Tibial nerve (tissue), 4 donors: ENCODE results near the gene OVCH1. TPM values are rescaled to one million over a fixed set of nuclear protein-coding genes. Genes with fewer than 3 reads are reported as not detected.

Source experiments
- DNase-seq, 2 donors: peaks; one replicate each; pipeline ENCODE4 v3.0.0-alpha.2; 2019; ENCODE audit warnings: low spot score in 2 of 2
- H3K27ac ChIP-seq, 4 donors: fragments of 200-600 bp; sonication (generic) in 3 of 4; one replicate each; pipeline ENCODE4 v1.5.1; 2017 to 2019; ENCODE audit warnings: mild to moderate bottlenecking in 1 of 4
- H3K27me3 ChIP-seq, 2 donors: fragments of 200-600 bp; sonication (generic) in 1 of 2; one replicate each; pipeline versions ENCODE4 v1.5.1 to v1.6.0; 2017 to 2019
- H3K36me3 ChIP-seq, 3 donors: fragments of 200-600 bp; sonication (generic); one replicate each; pipeline ENCODE4 v1.5.1; 2018 to 2019
- H3K4me1 ChIP-seq, 4 donors: fragments of 200-600 bp; sonication (generic) in 3 of 4; one replicate each; pipeline ENCODE4 v1.5.1; 2017 to 2019
- H3K4me3 ChIP-seq, 4 donors: fragments of 200-600 bp; sonication (generic) in 3 of 4; one replicate each; pipeline ENCODE4 v1.5.1; 2017 to 2019; ENCODE audit warnings: mild to moderate bottlenecking in 1 of 4, moderate library complexity in 1 of 4
- H3K9me3 ChIP-seq, 4 donors: fragments of 200-600 bp; sonication (generic) in 3 of 4; one replicate each; pipeline ENCODE4 v1.5.1; 2017 to 2019
- EP300 ChIP-seq, 2 donors: sonication (generic); formaldehyde crosslinking; IDR thresholded peaks; one replicate each; pipeline ENCODE4 v1.6.1; 2017; ENCODE audit warnings: antibody characterized with exemption in 2 of 2, mild to moderate bottlenecking in 1 of 2
- POLR2A ChIP-seq, 2 donors: fragments of 450-650 bp; IDR thresholded peaks; one replicate each; pipeline ENCODE4 v1.6.1; 2017; ENCODE audit warnings: antibody characterized with exemption in 2 of 2, mild to moderate bottlenecking in 2 of 2, moderate library complexity in 2 of 2
- WGBS, 2 donors: methylation state at CpG; one replicate each; pipeline ENCODE4 v1.1.5; 2018; 5-methylcytosine and 5-hydroxymethylcytosine counted together
- total RNA-seq, 4 donors: library from RNA; depleted of rRNA; stranded (reverse); fragments of >200 nt; gene quantifications; one replicate each; pipeline ENCODE4 v1.1.0, GENCODE V29; 2016
- TF ChIP-seq, protein P1 (sequence below), 5 experiments: fragments of 200-600 bp in 3 of 5; fragments of 450-650 bp in 2 of 5; sonication (generic) in 3 of 5; IDR thresholded peaks; one replicate each; pipeline ENCODE4 v1.5.1; 2016 to 2019; ENCODE audit warnings: antibody characterized with exemption in 5 of 5, mild to moderate bottlenecking in 3 of 5, moderate library complexity in 2 of 5

Gene OVCH1
- total RNA-seq, 4 donors from 2014 or later: 0.20 to 0.21 TPM; not detected in 2

GRCh38 chr12:29426498-29426897, 71.0 kb downstream of the OVCH1 start:
- WGBS, 2 donors: 95 to 97% methylated on average over 2 of the region's 2 CpGs
- H3K27me3 ChIP-seq: no peaks in the 10 kb centered on the region
- no peak overlapping the region for H3K27ac ChIP-seq
- DNase-seq: no peak
- no peaks in the 10 kb centered on the region for H3K9me3 ChIP-seq
- H3K4me3 ChIP-seq: no peak overlapping the region
- TF ChIP-seq POLR2A (IDR thresholded peaks at IDR 0.05): no peak
- no peak for TF ChIP-seq EP300 (IDR thresholded peaks at IDR 0.05)
- TF ChIP-seq, protein P1, sequence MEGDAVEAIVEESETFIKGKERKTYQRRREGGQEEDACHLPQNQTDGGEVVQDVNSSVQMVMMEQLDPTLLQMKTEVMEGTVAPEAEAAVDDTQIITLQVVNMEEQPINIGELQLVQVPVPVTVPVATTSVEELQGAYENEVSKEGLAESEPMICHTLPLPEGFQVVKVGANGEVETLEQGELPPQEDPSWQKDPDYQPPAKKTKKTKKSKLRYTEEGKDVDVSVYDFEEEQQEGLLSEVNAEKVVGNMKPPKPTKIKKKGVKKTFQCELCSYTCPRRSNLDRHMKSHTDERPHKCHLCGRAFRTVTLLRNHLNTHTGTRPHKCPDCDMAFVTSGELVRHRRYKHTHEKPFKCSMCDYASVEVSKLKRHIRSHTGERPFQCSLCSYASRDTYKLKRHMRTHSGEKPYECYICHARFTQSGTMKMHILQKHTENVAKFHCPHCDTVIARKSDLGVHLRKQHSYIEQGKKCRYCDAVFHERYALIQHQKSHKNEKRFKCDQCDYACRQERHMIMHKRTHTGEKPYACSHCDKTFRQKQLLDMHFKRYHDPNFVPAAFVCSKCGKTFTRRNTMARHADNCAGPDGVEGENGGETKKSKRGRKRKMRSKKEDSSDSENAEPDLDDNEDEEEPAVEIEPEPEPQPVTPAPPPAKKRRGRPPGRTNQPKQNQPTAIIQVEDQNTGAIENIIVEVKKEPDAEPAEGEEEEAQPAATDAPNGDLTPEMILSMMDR (IDR thresholded peaks at IDR 0.05): no peak
- H3K36me3 ChIP-seq: no peaks in the 10 kb centered on the region
- H3K4me1 ChIP-seq: no peaks in the 10 kb centered on the region

DNA sequence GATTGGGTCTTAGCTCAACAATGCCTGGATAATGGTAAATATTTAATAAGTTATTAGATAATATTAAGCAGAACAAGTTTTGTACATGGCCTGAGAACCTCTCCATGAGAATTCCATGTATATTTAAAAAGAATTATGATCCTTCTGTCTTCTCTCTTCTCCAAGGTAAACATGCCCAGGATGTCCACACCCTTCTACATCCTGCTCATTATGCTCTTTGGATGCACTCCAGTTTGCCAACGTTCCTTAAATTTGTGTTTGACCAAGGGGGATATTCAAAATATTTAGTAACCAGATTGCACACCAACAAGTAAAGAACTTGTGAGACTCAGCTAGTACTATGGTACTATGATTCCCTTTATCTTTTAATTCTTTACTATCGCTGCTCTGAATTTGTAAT, 71.8 kb downstream of the OVCH1 start:
- H3K27ac ChIP-seq: no peak overlapping the region
- no peaks in the 10 kb centered on the region for H3K4me1 ChIP-seq
- H3K9me3 ChIP-seq: no peaks in the 10 kb centered on the region
- TF ChIP-seq POLR2A (IDR thresholded peaks at IDR 0.05) (no peak), EP300 (IDR thresholded peaks at IDR 0.05) (no peak)
- TF ChIP-seq, protein P1 (IDR thresholded peaks at IDR 0.05): no peak
- 62 to 71% methylated on average over 2 of the region's 2 CpGs for WGBS, 2 donors
- H3K4me3 ChIP-seq: no peak overlapping the region
- no peaks in the 10 kb centered on the region for H3K36me3 ChIP-seq
- H3K27me3 ChIP-seq: no peaks in the 10 kb centered on the region
- DNase-seq: no peak

DNA sequence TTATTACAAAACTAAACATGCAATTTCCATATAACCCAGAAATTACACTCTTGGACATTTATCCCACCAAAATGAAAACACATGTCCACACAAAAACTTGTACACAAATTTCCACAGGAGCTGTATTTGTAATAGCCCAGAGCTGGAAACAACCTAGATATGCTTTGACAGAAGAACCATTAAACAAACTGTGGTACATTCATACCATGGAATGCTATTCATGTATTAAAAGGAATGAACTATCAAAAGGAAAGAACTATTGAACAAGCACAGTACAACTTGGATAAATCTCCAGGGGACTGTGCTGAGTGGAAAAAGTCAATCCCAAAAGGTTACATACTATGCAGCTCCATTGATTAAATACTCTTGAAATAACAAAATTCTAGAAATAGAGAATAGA, 80.7 kb downstream of the OVCH1 start:
- Histone ChIP-seq H3K27me3 (no peaks in the 10 kb centered on the region), H3K27ac (no peak overlapping the region), H3K4me1 (no peaks in the 10 kb centered on the region), H3K9me3 (no peaks in the 10 kb centered on the region), H3K4me3 (no peak overlapping the region), H3K36me3 (no peaks in the 10 kb centered on the region)
- TF ChIP-seq, protein P1 (IDR thresholded peaks at IDR 0.05): no peak
- TF ChIP-seq EP300 (IDR thresholded peaks at IDR 0.05): no peak
- TF ChIP-seq POLR2A (IDR thresholded peaks at IDR 0.05): no peak
- no peak for DNase-seq

GRCh38 chr12:29415111-29415510, 82.4 kb downstream of the OVCH1 start:
- no peaks in the 10 kb centered on the region for H3K27me3 ChIP-seq
- 47 to 55% methylated on average over 4 of the region's 4 CpGs for WGBS, 2 donors

GRCh38 chr12:29414368-29414767, 83.1 kb downstream of the OVCH1 start:
- no peak overlapping the region for H3K4me3 ChIP-seq
- TF ChIP-seq EP300 (IDR thresholded peaks at IDR 0.05) (no peak), POLR2A (IDR thresholded peaks at IDR 0.05) (no peak)
- TF ChIP-seq, protein P1 (IDR thresholded peaks at IDR 0.05): no peak
- H3K27ac ChIP-seq: no peak overlapping the region
- no peaks in the 10 kb centered on the region for H3K27me3 ChIP-seq
- H3K4me1 ChIP-seq: no peaks in the 10 kb centered on the region
- no peaks in the 10 kb centered on the region for H3K36me3 ChIP-seq
- no peak for DNase-seq
- H3K9me3 ChIP-seq: no peaks in the 10 kb centered on the region

More at GRCh38 chr12:29415111-29415510, 82.4 kb downstream of the OVCH1 start:
- Histone ChIP-seq H3K36me3 (no peaks in the 10 kb centered on the region), H3K9me3 (no peaks in the 10 kb centered on the region), H3K4me1 (no peaks in the 10 kb centered on the region), H3K27ac (no peak overlapping the region), H3K4me3 (no peak overlapping the region)
- no peak for TF ChIP-seq POLR2A (IDR thresholded peaks at IDR 0.05)
- no peak for TF ChIP-seq EP300 (IDR thresholded peaks at IDR 0.05)
- TF ChIP-seq, protein P1 (IDR thresholded peaks at IDR 0.05): no peak
- no peak for DNase-seq
